ENCODE measurements around the gene FSD1.

GRCh38 chr19:4324228-4324627, 19.8 kb downstream of the FSD1 start:
- TF ChIP-seq, protein P1, sequence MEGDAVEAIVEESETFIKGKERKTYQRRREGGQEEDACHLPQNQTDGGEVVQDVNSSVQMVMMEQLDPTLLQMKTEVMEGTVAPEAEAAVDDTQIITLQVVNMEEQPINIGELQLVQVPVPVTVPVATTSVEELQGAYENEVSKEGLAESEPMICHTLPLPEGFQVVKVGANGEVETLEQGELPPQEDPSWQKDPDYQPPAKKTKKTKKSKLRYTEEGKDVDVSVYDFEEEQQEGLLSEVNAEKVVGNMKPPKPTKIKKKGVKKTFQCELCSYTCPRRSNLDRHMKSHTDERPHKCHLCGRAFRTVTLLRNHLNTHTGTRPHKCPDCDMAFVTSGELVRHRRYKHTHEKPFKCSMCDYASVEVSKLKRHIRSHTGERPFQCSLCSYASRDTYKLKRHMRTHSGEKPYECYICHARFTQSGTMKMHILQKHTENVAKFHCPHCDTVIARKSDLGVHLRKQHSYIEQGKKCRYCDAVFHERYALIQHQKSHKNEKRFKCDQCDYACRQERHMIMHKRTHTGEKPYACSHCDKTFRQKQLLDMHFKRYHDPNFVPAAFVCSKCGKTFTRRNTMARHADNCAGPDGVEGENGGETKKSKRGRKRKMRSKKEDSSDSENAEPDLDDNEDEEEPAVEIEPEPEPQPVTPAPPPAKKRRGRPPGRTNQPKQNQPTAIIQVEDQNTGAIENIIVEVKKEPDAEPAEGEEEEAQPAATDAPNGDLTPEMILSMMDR (IDR thresholded peaks at IDR 0.05; ENCODE audit: low read depth, low read length), result no peak
- TF ChIP-seq EZH2phosphoT487 (IDR thresholded peaks at IDR 0.05; ENCODE audit: low read depth), result no peak

Data from OCI-LY3 (cell line).